Activated T-cell treated with anti-CD3 and anti-CD28 coated beads for 1 hour (primary cell): ENCODE measurements around the gene BSPRY.
"Not testable (repeated sequence)": the region's sequence is repeated elsewhere in the genome, so short reads cannot be mapped to it uniquely, and the experiment has no call there.

Experiments used
- DNase-seq: peaks from one replicate; pipeline ENCODE4 v3.0.0-alpha.2; 2020; ENCODE audit warnings: low read depth

The BSPRY gene

DNA sequence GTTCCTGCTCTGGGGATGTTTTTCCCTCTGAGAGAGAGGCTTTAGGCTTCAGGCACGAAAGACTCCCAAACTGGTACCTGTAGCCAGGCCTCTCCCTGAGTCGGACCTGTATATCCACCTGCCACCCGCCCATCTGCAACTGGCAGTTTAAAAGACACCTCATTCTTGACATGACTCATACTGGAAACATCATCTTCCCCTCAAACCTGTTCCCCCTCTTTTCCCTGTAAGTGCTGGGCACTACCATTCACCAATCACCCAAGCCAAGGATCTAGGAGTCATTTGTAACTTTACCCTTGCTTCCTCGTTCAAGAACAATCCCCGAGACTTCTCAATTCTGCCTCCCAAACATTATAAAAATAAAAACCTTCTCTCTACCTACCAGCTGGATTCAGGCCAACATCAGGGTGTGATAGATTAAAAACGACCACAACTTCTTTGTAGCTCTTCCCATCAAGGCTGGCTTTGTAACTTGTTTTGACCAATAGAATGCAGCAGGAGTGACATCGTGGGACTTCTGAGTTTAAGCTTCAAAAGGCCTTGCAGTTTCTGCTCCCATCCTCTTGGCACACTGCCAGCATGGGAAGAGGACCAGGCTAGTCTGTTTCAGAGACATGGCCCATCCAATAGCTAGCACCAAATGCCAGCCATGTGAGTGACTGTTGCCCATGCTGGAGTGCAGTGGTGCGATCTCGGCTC lies 7.5 kb upstream of the BSPRY start:
- no peak for DNase-seq

DNA sequence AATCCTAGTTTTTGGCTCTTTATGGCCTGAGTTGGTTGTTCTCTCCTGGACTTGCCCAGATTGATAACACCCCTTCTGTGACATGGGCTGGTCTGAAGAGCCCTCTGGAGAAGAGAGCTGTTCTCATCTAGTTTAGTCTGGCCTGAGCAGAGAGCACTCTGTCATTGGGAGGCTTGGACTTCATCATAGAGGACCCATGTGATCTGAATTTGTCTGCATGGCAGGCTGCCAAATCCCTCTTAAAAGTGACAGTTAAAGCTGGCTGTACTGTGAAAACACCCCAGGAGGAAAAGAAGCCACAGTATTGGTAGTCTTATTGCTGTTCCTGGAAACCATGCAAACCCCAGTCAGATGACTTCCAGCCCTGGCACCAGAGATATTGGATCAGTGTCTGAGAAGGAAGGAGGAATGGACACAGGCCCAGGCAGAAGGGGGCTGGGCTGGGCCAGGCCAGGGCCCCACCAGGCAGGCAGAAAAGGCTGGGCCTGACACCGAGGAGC lies 5.6 kb upstream of the BSPRY start:
- no peak for DNase-seq

DNA sequence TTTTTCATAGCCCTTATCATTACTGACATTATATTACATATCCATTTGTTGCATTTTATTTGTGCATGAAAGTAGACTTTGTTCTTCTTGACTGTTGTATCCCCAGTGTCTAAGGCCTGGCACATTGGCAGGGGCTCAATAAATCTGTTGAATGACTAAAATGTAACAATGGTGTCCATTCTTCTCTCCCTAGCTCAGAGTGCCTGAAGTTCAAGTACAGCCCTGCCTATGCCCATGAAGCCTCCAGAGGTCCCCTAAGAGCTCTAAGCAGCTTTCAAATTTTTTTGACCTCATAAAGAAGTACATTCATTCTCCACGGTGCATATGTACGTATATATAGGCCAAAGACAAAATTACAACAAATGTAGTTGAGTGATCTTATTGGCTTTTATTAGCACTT lies 4.2 kb upstream of the BSPRY start:
- DNase-seq: no peak

DNA sequence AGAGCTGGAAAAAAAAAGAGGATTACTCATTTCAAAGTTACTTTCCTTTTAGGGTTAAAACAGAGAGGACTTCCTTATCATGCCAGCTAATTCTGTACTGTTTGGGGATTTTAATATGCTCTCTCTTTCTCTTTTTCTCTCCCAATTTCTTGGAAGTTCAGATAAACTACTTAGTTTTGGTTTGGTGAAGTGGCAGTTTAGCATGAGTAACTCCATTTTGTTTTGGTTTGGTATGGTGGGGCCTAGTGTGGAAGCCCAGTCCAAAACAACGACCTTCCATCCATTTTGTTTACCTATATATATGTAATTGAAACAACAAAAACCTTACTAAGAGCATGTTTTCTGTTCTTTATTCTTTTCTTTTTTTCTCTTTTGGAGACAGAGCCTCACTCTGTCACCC lies 3.7 kb upstream of the BSPRY start:
- no peak for DNase-seq

DNA sequence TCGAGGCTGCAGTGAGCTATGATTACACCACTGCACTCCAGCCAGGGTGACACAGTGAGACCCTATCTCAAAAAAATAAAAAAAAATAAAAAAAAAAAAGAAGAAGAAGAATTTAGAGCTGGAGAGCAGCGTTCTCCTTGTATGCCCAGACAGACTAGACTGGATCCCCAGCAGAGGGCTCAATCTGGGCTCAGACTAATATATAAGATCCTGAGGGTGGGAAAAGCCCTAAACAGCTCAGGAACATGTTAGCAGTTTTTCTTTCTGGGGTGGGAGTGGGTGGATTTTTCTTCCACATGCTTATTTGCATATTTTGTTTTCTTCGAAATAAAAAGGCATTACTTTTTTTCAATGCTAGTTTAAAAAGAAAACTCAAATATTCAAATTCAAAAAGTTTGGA lies 904 bp upstream of the BSPRY start:
- DNase-seq: no peak

DNA sequence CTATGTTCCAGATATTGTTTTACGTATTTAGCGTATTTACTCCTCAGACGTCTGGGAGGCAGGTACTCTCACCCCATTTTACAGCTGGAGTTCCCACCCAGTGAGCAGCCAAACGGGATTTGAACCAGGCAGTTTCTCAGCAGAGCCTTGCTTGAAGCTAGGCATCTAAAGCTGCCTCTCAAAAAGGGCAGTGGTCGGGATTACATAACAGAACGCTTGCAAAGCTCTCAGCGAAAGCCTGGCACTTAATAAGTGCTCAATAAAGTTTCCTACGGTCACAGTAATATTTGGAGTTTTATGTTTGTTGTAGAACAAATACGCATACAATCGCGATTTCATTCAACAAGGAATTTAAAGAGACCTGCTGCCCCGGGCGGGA lies 286 bp upstream of the BSPRY start:
- no peak for DNase-seq

DNA sequence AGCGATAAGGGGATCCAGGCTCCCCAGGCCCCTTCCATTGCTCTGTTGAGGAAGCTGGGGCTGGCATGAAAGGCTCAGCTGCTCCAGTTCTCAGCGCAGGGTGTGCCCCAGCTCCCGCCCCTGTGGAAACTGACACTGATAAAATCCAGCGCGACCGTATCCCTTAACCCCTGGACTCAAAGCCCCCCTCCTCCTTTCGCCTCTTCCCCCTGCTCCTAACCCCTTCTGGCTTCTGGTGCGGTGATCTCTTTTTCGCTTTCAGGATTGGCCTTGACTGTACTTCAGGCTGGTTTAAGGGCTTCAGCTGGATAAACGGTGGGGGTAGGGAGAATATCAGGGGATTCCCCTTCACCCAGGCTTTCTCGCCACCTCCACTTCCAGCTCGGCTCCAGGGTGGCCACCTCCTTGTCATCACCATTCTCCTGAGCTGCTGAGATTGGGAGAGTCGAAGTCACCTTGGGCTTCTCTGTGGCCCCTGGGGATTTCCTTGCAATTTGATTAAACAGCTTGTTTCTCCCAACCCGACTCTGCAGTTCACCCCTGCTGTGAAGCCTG lies 843 bp downstream of the BSPRY start:
- no peak for DNase-seq

DNA sequence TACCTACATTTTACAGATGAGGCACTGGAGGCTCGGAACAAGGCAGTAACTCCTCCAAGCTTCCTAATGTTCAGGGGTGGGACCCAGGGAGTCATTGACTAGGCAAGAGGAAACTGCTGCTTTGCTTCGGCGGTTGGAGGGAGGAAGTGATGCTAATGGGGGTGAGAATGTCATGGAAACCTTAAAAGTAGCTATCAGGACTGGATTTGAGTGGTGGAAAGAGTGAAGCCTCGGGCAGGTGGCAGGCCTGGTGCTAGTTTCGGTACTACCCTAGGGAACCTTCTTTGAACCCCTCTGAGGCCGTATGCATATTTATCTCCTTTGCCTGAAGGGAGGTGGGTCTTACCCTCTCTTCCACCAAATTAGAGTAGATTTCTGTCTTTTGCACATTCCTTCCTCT lies 1.6 kb downstream of the BSPRY start:
- DNase-seq: no peak

DNA sequence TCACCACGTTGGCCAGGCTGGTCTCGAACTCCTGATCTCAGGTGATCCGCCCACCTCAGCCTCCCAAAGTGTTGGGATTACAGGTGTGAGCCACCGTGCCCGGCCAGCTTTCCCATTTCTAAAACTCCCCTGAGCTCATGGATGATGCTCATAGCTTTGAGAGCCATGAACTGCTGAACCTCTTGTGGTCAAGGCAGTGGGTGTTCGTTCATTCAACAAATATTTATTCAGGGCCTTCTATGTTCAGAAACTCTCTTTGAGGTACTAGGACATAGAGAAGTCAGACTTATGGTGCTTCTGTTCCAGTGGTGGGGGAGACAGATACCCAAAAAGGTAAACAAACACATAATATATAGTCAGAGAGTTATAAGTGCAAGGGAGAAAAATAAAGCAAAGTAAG lies 2.7 kb downstream of the BSPRY start:
- no peak for DNase-seq

DNA sequence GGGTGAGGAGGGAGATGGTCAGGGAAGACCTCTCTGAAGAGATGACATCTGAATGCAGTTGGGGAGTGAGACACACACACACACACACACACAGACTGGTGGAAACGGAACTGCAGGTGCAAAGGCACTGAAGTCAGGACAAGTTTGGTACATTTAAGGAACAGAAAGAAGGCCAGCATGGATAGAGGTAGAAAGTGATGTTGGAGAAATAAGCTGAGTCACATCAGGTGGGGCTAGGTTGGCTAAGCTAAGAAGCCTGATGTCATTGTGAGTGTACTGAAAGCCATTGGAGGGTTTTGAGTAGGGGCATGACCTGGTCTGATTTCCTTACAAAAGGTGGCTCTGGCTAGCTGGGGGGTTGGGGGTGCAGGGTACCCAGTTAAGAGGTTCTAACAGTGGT lies 3.1 kb downstream of the BSPRY start:
- DNase-seq: no peak

DNA sequence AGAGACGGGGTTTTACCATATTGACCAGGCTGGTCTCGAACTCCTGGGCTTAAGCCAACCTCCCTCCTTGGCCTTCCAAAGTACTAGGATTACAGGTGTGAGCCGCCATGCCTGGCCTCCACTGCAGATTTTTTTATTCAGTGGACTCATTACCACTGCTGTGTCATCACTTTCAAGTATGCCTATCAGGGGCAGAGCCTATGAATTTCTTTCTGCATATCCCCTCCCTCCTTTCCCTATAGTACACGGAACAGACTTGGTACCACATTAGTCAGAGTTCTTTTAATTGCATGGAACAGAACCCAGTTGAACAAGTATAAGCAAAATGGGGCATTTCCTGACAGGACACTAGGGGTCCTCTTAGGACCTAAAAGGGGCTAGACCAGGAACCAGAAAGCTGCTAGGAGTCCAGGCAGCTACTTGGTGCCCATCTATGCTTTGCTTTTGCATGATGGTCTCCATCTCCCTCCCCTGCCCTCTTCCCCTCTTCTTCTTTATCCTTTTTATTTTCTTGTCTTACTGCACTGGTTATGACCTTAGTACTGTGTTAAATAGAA lies 5.8 kb downstream of the BSPRY start:
- DNase-seq: no peak

DNA sequence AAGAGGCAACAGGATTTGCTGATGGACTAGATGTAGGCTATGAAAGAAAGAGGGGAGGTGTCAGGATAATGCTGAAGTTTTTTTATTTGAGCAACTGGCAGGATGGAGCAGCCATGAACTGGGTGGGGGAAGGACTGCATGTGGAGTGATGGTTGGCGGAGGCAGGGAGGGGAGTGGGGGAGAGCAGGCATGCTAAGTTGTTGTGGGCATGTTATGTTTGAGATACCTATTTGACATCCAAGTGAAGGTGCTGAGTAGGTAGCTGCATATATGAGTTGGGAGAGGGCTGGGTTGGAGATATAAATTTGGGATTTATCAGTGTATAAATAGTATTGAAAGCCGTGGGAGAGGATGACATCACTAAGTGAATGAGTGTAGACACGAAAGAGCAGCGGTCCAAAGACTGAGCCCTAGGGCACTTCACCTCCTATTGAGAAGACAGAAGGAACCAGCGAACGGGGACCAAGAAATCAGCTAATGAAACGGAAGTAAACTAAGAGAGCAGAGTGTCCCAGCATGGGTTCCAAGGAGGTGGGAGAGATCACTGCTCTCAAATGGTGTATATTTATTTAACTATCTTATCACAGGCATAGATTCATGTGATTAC lies 7.4 kb downstream of the BSPRY start:
- no peak for DNase-seq

DNA sequence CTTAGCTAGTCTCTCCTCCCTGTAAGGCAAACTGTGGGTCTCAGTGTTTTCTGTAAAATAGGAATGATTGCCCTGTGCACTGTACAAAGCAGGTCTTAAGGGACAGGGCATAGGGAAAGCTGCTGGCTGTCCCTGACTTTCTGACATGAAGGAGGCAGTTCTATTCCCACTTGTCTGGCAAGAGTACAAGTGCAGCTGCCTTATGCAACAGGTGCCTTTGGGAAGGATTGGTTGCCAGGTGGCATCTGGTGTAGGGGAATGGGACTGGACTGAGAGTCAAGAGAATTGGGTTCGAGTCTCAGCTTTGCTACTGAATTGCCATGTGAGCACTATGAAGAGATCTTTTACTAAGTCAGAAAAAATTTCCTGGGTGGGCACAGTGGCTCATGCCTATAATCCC lies 10.0 kb downstream of the BSPRY start:
- no peak for DNase-seq

DNA sequence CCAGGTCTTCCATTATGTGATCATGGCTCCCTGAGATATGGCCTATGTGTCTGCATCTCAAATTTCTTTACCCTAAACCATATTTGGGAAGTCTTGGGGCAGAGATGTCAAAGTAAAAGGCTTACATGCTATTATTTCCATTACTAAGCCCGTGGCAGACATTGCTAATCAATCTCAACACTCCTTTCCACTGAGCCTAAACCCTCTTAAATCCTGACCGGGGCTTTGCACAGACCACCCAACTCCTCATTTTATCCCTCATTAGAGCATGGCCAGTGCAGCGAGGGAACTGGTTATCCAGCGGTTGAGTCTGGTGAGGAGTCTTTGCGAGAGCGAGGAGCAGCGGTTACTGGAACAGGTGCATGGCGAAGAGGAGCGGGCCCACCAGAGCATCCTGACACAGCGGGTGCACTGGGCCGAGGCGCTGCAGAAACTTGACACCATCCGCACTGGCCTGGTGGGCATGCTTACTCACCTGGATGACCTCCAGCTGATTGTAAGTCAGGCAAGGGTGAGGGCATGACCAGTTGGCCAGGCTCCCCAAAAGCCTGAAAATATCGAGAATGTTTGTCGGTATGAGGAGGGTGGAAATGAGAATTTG lies 11.0 kb downstream of the BSPRY start:
- no peak for DNase-seq

DNA sequence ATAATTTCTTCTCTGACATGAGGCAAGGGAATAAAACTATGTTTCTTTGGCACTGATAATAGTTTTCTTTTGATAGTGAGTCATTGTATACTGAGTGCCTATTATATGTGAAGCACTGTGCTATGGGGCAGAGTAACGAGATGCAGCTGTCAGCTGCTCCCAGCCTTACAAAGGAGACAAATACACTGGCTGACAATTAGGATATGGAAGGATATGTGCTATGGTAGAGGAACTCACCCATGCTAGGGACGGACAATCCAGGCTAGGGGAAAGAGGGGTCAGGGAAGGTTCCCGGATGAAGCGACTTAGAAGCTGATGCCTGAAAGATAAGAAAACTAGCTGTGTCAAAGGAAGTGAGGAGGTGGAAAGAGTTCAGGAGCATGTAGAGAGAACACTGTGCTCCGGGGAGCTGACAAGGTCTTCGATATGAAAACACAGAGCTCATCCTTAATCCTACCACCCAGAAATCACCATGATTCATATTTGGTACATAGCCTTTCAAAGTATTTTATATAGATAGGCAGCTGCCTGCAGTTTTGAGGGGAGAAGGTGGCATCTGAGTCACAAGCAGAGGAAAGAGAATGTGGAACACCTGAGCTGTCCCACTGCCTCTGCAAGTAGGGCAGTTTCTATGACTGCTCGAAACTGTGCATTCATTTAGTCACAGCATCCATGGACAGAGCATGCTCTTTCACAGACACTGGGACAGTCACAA lies 12.1 kb downstream of the BSPRY start:
- no peak for DNase-seq

DNA sequence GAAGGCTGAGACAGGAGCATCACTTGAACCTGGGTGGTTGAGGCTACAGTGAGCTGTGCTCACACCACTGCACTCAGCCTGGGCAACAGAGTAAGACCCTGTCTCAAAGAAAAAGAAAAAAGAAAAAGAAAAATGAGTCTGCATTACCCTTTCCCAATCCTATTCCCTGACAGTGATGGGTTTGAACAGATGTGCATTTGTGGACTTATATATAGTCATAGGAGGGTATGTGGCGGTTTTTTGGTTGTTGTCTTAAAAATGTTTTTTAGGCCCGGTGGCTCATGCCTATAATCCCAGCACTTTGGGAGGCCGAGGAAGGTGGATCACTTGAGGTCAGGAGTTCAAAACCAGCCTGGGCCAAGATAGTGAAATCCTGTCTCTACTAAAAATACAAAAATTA lies 14.0 kb downstream of the BSPRY start:
- no peak for DNase-seq

DNA sequence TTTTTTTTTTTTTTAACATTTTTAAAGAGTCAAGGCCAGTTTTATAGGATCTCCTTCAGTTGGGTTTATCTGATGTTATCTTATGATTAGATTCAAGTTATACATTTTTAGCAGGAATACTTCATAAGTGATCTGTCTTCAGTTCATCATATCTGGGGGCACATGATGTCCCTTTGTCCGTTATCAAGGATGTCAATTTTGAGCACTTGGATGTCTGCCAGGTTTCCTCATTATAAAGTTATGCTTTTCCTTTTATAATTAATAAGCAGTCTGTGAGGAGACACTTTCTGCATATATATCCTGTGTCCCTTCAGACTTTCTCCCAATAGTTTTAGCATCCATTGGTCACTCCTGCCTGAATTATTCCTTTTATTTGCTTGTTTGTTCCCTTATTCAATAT lies 15.6 kb downstream of the BSPRY start:
- DNase-seq: no peak

DNA sequence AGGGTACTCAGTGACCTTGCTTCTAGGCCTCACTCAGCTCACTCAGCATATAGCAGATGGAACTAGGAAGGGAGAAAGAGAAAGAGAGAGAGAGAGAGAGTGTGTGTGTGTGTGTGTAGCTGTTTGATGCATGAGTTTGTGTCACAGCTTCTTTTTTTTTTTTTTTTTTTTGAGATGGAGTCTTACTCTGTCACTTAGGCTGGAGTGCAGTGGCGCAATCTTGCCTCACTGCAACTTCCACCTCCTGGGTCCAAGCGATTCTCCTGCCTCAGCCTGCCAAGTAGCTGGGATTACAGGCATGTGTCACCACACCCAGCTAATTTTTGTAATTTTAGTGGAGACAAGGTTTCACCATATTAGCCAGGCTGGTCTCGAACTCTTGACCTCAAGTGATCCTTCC lies 16.3 kb downstream of the BSPRY start:
- DNase-seq: not testable (repeated sequence)

DNA sequence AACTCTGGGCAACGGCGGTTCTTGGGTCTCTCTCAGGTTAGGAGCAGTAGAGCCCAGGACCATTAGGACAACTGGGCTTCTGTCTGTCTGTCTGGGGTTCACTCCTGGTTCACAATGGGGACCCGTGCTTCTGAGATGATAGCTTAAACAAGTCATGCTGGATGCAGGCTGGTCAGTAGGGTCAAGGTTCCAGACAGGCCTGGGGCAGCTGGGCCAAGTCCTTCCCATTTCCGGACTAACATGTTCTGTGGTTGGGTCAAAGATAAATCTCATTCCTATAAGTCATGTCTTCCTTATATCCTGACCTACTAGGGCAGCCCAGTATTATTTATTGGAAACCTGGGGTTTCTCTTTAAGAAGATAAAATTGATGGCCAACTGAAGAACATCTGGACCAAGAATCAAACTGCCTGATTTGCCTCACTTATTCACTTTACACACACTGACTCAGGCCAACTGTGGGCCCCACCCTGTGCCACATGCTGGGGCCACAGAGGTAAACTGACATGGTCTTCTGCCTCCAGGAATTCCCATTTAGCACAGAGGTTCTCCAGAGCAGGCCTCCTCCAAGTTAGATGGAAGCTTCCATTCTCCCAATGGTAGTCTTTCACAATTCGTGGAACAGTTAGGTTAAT lies 19.1 kb downstream of the BSPRY start:
- DNase-seq: no peak

DNA sequence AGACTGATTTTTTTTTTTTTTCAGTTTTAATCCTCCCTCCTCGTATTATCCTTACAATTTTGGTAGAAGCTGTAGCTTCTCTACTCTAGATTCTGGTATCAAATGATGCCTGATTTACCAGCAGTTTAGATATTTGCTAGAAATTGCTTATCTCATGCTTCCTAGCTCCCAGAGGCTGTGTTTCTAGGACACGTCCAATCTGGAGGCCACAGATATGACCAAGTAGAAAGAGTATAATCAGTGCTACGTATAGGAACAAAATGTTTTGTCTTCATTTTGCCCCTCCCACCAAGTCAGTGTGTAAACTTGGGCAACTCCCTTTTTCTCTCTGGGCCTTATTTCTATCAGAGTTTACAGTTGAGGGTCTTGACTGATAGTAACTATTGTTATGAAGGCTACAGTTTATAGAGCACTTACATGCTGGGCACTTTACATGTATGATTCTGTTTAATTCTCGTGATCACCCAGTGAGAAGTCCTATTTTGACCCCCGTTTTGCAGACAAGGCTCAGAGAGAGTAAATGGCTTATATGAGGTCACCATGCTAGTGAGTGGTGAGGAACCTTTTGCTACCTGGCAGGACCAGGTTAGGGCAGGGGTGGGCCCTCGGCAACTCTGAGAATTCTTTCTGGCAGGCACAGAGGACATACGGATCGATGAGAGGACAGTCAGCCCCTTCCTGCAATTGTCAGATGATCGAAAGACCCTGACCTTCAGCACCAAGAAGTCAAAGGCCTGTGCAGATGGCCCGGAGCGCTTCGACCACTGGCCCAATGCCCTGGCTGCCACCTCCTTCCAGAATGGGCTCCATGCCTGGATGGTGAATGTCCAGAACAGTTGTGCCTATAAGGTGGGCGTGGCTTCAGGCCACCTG lies 19.9 kb downstream of the BSPRY start:
- no peak for DNase-seq

DNA sequence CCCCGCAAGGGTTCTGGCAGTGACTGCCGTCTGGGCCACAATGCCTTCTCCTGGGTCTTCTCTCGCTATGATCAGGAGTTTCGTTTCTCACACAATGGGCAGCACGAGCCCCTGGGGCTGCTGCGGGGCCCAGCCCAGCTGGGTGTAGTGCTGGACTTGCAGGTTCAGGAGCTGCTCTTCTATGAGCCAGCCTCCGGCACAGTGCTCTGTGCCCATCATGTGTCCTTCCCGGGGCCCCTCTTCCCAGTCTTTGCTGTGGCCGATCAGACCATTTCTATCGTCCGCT lies 20.5 kb downstream of the BSPRY start:
- DNase-seq: no peak
